CD4-positive, alpha-beta T cell (primary cell): ENCODE measurements around the gene PCDHAC2. TPM values are rescaled to one million over a fixed set of nuclear protein-coding genes. Genes with fewer than 3 reads are reported as not detected.

Source experiments
- ATAC-seq: fragments of 200-7000 bp; cut with Tn5 transposase; one replicate; pipeline ENCODE4 v1.10.0; 2022; ENCODE audit warnings: mild to moderate bottlenecking; ENCODE audit not compliant: poor library complexity
- CTCF ChIA-PET: fragments of 350-600 bp; sonication (Branson Sonifier 250); formaldehyde crosslinking; loops from one replicate; lab custom pipeline; 2021; ENCODE audit warnings: antibody characterized with exemption, inconsistent platforms; lab: Charles Lee
- POLR2A ChIA-PET: fragments of 350-600 bp; sonication (Branson Sonifier 250); formaldehyde crosslinking; loops from one replicate; lab custom pipeline; 2021; ENCODE audit warnings: antibody characterized with exemption, inconsistent platforms; lab: Charles Lee
- DNase-seq, 14 experiments: peaks; one replicate each; pipeline ENCODE4 v3.0.0-alpha.2; 2013 to 2020; ENCODE audit warnings: mixed read lengths in 2 of 14
- H3K27ac ChIP-seq, 2 donors: one replicate each; pipeline versions ENCODE4 v1.5.1 to v1.7.0; 2013; ENCODE audit warnings: low read length in 2 of 2, low read depth in 1 of 2, mild to moderate bottlenecking in 1 of 2
- H3K27me3 ChIP-seq, 2 experiments: 1 replicate in 1 of 2; 2 replicates in 1 of 2; pipeline versions ENCODE4 v1.6.1 to v1.7.0; 2013; ENCODE audit warnings: low read length in 2 of 2, control low read depth in 1 of 2, mild to moderate bottlenecking in 1 of 2, moderate library complexity in 1 of 2; ENCODE audit not compliant: insufficient read depth in 2 of 2, control insufficient read depth in 1 of 2
- H3K36me3 ChIP-seq: one replicate; pipeline ENCODE4 v1.6.1; 2013; ENCODE audit warnings: low read length, control low read depth; ENCODE audit not compliant: insufficient read depth
- H3K4me1 ChIP-seq: one replicate; pipeline ENCODE4 v1.6.1; 2013; ENCODE audit warnings: low read length, control low read depth; ENCODE audit not compliant: insufficient read depth
- H3K4me3 ChIP-seq: one replicate; pipeline ENCODE4 v1.5.1; 2013; ENCODE audit warnings: mild to moderate bottlenecking, low read length, moderate library complexity
- H3K9me3 ChIP-seq, 2 experiments: 1 replicate in 1 of 2; 2 replicates in 1 of 2; pipeline versions ENCODE4 v1.6.1 to v1.7.0; 2013; ENCODE audit warnings: low read length in 2 of 2, mild to moderate bottlenecking in 2 of 2, control low read depth in 1 of 2, moderate library complexity in 1 of 2; ENCODE audit not compliant: control insufficient read depth in 1 of 2, insufficient read depth in 1 of 2
- H3K27ac Mint-ChIP-seq: one replicate; pipeline ENCODE4 v1.8.0; 2020; ENCODE audit warnings: mixed read lengths
- H3K27me3 Mint-ChIP-seq: one replicate; pipeline ENCODE4 v1.8.0; 2021; ENCODE audit warnings: mixed read lengths
- H3K36me3 Mint-ChIP-seq: one replicate; pipeline ENCODE4 v1.8.0; 2021; ENCODE audit warnings: low read depth, mixed read lengths
- H3K4me1 Mint-ChIP-seq: one replicate; pipeline ENCODE4 v1.8.0; 2021; ENCODE audit warnings: low read depth, mixed read lengths
- H3K4me3 Mint-ChIP-seq: one replicate; pipeline ENCODE4 v1.8.0; 2020; ENCODE audit warnings: mild to moderate bottlenecking, mixed read lengths
- H3K9me3 Mint-ChIP-seq: one replicate; pipeline ENCODE4 v1.8.0; 2020; ENCODE audit warnings: mixed read lengths
- intact Hi-C, 2 experiments: fragments of 100-400 bp; cut with DNase I in 1 of 2; cut with micrococcal nuclease in 1 of 2; formaldehyde crosslinking; loops; one replicate each; pipeline versions ENCODE4 v1.15.1 to v1.9.0; 2023 to 2025; cut with DNase I, micrococcal nuclease
- total RNA-seq, 174 experiments: library from RNA in 2 of 174; stranded (reverse) in 2 of 174; gene quantifications; one replicate each; pipeline ENCODE4 v1.2.3 and lab custom pipeline; 2021 to 2026
- TF ChIP-seq, protein P1 (sequence below): fragments of 200-600 bp; IDR thresholded peaks from one replicate; pipeline ENCODE4 v1.8.0; 2022; ENCODE audit warnings: antibody characterized with exemption, mild to moderate bottlenecking

PCDHAC2 gene
- total RNA-seq, 2 experiments from 2014 or later = not detected

DNA sequence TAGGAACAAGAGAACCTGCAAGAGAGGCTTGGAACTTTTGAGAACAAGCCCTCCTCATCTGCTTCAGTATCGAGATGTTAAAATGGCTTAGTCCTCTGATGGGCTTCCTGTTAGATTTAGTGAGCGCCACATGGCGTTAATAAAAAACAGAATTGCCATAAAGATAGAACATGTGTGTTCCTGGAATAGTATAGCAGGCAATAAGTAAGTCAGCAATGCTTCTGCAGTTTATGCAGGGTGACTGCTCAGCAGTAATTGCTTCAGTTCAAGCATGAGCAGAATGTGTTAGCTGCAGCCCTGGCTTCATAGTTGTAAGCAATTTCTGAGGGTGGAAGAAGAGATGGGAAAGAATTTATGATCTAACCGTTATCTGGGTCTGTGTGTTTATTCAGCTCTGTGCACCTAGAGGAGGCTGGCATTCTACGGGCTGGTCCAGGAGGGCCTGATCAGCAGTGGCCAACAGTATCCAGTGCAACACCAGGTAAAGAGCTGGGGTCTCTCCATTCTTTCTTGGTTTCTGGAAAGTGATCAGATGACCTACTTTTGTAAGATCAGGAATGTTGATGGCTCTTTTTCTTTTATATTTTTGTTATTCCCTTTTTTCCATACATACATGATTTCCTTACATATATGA is 15.9 kb downstream of the PCDHAC2 start:
- no peak overlapping the region for H3K27ac ChIP-seq
- H3K27me3 ChIP-seq = no peaks in the 10 kb centered on the region
- intact Hi-C loops = no loop called here
- H3K4me3 ChIP-seq = no peak overlapping the region
- POLR2A ChIA-PET = no interaction called here
- Mint-ChIP-seq H3K27ac (no peak overlapping the region), H3K27me3 (peaks cover 37% of the 10 kb centered on the region), H3K4me3 (no peak overlapping the region), H3K4me1 (no peaks in the 10 kb centered on the region), H3K9me3 (no peaks in the 10 kb centered on the region), H3K36me3 (no peaks in the 10 kb centered on the region)
- H3K36me3 ChIP-seq = no peaks in the 10 kb centered on the region
- ATAC-seq (no peak), DNase-seq (no peak)
- TF ChIP-seq, protein P1, sequence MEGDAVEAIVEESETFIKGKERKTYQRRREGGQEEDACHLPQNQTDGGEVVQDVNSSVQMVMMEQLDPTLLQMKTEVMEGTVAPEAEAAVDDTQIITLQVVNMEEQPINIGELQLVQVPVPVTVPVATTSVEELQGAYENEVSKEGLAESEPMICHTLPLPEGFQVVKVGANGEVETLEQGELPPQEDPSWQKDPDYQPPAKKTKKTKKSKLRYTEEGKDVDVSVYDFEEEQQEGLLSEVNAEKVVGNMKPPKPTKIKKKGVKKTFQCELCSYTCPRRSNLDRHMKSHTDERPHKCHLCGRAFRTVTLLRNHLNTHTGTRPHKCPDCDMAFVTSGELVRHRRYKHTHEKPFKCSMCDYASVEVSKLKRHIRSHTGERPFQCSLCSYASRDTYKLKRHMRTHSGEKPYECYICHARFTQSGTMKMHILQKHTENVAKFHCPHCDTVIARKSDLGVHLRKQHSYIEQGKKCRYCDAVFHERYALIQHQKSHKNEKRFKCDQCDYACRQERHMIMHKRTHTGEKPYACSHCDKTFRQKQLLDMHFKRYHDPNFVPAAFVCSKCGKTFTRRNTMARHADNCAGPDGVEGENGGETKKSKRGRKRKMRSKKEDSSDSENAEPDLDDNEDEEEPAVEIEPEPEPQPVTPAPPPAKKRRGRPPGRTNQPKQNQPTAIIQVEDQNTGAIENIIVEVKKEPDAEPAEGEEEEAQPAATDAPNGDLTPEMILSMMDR = no peak
- H3K4me1 ChIP-seq = no peaks in the 10 kb centered on the region
- CTCF ChIA-PET = no interaction called here
- peaks cover 0 to 5% of the 10 kb centered on the region in 2 experiments for H3K9me3 ChIP-seq

DNA sequence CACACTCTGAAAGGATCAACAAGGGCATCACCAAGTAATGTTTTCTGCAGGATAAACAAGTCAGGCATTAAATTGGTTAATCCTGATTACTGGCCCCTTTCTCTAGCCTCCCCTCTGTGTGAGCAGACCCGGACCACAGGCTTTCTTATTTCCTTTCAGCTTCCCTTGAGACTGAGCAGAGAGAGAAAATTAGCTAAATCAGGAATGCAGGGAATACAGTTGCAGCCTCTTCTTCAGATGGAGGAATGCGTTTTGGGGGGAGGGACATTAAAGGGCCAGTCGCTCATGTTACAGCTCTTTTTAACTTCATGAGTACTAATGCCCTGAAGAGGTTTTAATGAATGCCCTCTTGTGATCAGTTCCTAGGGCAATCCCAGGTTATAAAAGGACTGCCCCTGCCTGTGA is 19.8 kb downstream of the PCDHAC2 start:
- DNase-seq (no peak), ATAC-seq (no peak)
- no peaks in the 10 kb centered on the region for H3K4me1 ChIP-seq
- intact Hi-C loops = no loop called here
- Mint-ChIP-seq H3K36me3 (no peaks in the 10 kb centered on the region), H3K9me3 (no peaks in the 10 kb centered on the region), H3K4me1 (no peaks in the 10 kb centered on the region), H3K4me3 (no peak overlapping the region), H3K27me3 (peaks cover 47% of the 10 kb centered on the region), H3K27ac (no peak overlapping the region)
- peaks cover 0 to 5% of the 10 kb centered on the region in 2 experiments for H3K9me3 ChIP-seq
- ChIA-PET CTCF (no interaction called here), POLR2A (no interaction called here)
- no peak overlapping the region for H3K27ac ChIP-seq
- TF ChIP-seq, protein P1 = no peak
- no peak overlapping the region for H3K4me3 ChIP-seq
- peaks cover 0 to 6% of the 10 kb centered on the region in 2 experiments for H3K27me3 ChIP-seq
- no peaks in the 10 kb centered on the region for H3K36me3 ChIP-seq

DNA sequence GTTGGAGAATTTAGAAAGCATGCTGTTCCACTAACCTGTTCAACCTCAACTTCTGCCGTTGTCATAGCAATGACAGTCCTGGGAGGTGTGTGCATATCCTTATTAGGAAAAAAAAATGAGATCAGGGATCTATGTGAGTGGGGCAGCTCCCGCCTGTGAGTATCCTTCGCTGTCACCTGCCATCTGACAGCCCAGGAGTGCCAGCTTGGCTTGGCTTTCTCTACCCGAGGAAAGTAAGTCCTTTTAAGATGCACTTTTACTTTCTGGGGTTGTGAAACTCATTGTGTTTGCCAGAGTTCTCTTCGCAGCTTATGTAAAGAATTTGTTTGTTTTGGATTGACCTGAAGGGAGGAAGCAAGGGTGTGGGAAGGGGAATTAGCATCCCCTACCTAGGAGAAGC is 21.8 kb downstream of the PCDHAC2 start:
- no peaks in the 10 kb centered on the region for H3K9me3 Mint-ChIP-seq
- Histone ChIP-seq H3K9me3 (peaks cover 0 to 5% of the 10 kb centered on the region in 2 experiments), H3K4me1 (no peaks in the 10 kb centered on the region), H3K27me3 (peaks cover 0 to 6% of the 10 kb centered on the region in 2 experiments), H3K27ac (no peak overlapping the region), H3K36me3 (no peaks in the 10 kb centered on the region), H3K4me3 (no peak overlapping the region)
- ATAC-seq = no peak
- no peak for DNase-seq
- CTCF ChIA-PET = no interaction called here
- POLR2A ChIA-PET = no interaction called here
- no peaks in the 10 kb centered on the region for H3K4me1 Mint-ChIP-seq
- no peak overlapping the region for H3K27ac Mint-ChIP-seq
- H3K27me3 Mint-ChIP-seq = peaks cover 39% of the 10 kb centered on the region
- TF ChIP-seq, protein P1 = no peak
- H3K36me3 Mint-ChIP-seq = no peaks in the 10 kb centered on the region
- intact Hi-C loops = no loop called here
- H3K4me3 Mint-ChIP-seq = no peak overlapping the region
